Stimulated activated CD8-positive, alpha-beta memory T cell treated with anti-CD3 and anti-CD28 coated beads, Interleukin-15, amount 100 ng/mL, for 24 hours (primary cell): ENCODE measurements around the gene HTN1.
"Not testable (repeated sequence)": the region's sequence is repeated elsewhere in the genome, so short reads cannot be mapped to it uniquely, and the experiment has no call there.

ENCODE experiments used
- DNase-seq: peaks from one replicate; pipeline ENCODE4 v3.0.0-alpha.2; 2020; ENCODE audit warnings: low read depth

Gene HTN1

GRCh38 chr4:70050138-70050537 is at the start of gene HTN1:
HTN1 (plus strand) TSS chr4:70050438; CDS start chr4:70053077, 2,639 bp downstream.
- not testable (repeated sequence) for DNase-seq

GRCh38 chr4:70000711-70001110 is 49.5 kb upstream of the HTN1 start:
- DNase-seq = no peak

GRCh38 chr4:70002507-70002906 is 47.7 kb upstream of the HTN1 start:
- no peak for DNase-seq

- no peak for DNase-seq
Observed at GRCh38 chr4:70008771-70009170, 41.5 kb upstream of the HTN1 start.

- DNase-seq = not testable (repeated sequence)
Observed at GRCh38 chr4:70019006-70019405, 31.2 kb upstream of the HTN1 start.

GRCh38 chr4:70023218-70023617 is 27.0 kb upstream of the HTN1 start:
- no peak for DNase-seq

GRCh38 chr4:70027011-70027410 is 23.2 kb upstream of the HTN1 start:
- no peak for DNase-seq

- DNase-seq = not testable (repeated sequence)
Observed at GRCh38 chr4:70028159-70028558, 22.1 kb upstream of the HTN1 start, which contains the start of gene HTN3. HTN3 (plus strand) TSS chr4:70028459; CDS start chr4:70030741, 2,282 bp downstream.

GRCh38 chr4:70037559-70037958 is 12.7 kb upstream of the HTN1 start:
- not testable (repeated sequence) for DNase-seq

GRCh38 chr4:70039928-70040327 is 10.3 kb upstream of the HTN1 start:
- not testable (repeated sequence) for DNase-seq

GRCh38 chr4:70041652-70042286 is 8.5 kb upstream of the HTN1 start:
- no peak for DNase-seq

- DNase-seq = not testable (repeated sequence)
Observed at GRCh38 chr4:70056534-70056933, 6.3 kb downstream of the HTN1 start.

- DNase-seq = no peak
Observed at GRCh38 chr4:70057651-70058050, 7.4 kb downstream of the HTN1 start.

GRCh38 chr4:70059149-70059548 is 8.9 kb downstream of the HTN1 start:
- no peak for DNase-seq

GRCh38 chr4:70062000-70062399 is 11.8 kb downstream of the HTN1 start:
- no peak for DNase-seq

GRCh38 chr4:70080205-70080604 is 30.0 kb downstream of the HTN1 start:
- DNase-seq = no peak

GRCh38 chr4:70099206-70099605 is 49.0 kb downstream of the HTN1 start:
- no peak for DNase-seq
